GM21515 (cell line): ENCODE results near the gene DOK3.

Source experiments
- ATAC-seq: cut with Tn5 transposase; IDR thresholded peaks from one replicate; pipeline ENCODE4 v1.9.1; 2021; ENCODE audit not compliant: unreplicated experiment

Gene DOK3

DNA sequence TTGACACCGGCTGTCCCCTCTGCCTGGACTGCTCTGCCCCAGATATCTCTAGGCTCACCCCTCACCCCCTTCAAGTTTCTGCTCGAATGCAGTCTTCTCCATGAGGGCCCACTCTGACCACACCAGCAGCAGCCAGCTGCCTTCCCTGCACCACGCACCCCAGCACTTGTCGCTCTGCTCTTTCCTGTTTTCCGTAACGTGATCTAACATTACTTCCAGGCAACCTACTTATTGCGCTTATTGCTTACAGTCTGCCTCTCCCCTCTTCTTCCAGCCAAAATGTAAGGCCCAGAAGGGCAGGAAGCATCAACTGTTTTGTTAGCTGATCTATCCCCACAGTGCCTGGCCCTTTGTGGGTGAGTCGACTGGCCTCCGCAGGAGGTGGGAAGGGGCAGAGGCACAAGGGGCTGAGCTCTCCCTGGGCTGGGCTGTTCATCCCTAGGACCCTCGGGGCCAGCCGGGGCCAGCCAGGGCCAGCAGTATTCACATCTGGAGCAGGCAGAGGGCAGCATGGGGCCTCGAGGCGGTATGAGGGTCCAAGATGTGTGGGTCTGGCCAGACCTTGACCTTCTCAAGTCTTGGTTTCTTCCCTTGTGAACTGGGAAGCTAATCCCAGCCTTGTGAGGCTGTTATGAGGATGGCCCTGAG, 24.6 kb downstream of the DOK3 start:
- ATAC-seq, result no peak

DNA sequence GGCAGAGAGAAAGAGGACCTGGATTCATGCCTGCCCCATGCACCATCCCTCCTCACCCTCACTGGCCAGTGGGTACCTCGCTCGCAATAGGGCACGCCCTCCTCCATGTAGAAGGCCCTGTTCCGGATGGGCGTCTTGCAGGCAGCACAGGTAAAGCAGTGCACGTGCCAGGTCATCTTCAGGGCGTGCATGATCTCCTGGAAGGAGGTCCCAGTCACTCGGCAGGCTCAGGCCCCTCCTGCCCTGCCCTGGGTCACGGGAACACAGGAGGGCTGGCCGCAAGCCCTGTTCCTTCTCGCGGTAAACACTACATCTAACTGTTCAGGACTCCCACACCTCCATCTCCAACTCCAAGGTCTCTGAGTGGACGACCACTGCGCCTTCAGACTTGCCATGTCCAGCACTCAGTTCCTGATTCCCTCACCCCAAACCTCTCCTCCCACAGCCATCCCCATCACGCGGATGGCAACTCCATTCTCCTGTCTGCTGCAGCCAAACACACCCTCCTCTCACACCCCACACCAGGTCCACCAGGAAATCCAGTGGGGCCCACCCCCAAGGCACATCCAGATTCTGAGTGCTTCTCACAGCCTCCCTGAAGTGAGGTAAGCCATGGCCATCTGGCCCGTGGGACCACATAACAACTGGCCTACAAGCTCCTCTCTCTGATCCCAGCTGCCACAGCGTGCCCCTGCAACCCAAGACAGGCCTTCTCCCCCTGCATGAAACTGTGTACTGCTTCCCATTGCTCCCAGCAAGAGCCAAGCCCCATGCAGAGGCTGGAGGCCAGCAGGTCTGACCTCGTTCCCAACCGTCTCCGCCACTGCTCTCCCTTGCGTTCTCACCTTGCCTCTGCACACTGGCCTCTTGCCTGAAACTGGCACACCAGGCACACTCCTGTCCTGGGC, 25.4 kb downstream of the DOK3 start:
- no peak for ATAC-seq

DNA sequence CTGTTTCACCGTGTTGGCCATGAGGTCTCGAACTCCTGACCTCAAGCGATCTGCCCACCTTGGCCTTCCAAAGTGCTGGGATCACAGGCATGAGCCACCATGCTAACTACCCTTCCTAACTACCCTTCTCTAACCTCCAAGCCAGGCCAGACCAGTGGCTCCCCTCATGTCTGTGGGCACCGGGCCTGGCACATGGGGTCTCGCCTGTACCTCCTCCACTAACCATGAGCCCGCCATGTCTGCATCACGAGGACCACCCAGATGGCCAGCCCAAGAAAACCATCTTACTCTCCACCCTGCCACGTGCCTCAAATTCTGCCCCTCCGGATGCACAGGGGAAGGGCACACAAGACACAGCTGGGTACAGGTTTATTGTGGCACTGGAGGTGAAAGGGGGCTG, 26.6 kb downstream of the DOK3 start:
- no peak for ATAC-seq

DNA sequence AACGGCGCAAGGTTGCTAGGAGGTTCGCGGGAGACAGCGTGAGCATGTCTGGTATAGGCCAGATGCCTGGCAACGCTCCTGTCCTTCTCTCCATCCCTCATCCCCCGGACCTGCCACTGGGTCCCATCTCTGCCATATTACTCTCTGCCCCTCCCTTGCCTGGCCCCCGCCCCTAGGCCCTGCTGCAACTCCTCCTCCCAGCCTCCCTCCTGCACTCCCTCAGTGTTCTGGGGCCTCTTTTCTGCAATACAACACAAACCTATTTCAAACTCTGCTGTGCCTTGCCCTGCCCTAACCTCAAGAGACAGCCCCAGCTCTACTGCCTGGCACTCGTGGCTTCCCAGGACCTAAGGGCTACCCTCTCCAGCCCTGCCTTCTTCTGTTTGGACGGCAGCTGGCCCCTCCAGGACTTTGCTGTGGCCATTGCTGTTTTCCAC, 27.2 kb downstream of the DOK3 start:
- ATAC-seq, result no peak

DNA sequence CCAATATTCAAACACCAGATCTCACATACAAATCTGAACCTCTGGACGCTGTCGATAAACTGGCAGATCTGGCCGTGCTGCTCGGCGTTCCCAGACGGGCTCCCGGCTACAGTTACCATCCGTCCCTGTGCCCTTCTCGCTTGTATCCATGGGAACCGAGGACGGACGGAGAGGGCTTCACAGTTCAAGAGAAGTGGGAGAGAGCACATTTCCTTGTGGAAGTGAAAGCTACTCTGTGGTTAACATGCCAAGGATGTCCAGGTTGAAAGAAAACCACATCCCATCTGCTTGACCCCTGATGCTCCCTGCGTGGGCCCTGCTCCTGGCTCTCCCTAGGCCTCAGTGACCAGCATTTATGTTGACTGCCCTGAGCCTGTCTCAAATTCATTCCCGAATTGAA, 29.9 kb downstream of the DOK3 start:
- no peak for ATAC-seq

DNA sequence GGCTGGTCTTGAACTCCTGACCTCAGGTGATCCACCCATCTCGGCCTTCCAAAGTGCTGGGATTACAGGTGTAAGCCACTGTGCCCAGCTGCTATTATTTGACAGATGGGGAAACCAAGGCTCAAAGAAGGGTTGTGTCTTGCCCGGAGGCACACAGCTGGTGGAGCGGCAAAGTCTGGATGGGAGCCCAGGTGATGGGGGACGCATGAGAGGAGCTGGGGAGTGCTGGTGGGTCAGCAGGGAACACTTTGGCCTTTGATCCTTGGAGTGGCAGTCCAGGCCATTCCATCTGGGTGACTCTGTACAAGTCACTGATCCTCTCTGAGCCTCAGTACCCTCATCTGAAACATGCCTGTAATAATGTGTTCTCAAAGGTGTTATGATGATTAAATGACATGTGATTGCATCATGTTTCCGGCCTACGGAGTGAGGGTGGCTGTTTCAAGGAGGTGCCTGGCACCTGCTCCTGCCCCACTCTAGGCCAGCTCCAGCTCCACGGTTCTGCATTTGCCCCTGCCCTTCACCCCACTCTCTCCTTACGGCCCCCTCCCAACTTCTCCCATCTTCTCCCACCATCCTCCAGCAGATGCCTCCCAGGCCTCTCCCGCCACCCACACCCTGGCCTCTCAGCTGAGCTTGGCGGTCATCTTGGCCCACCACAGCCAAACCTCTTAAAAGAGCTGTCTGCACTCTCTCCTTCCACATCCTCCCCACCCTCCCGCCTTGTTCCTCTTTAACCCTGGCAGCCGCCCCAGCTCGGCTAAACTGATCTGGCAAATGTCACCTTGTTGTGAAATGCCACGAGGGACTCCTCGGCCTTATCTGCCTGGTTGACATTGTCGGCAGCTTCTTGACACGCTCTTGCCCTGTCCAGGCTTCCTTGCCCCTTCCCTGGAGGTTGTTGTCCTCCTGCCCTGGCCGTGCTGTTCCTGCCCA, 30.6 kb downstream of the DOK3 start:
- ATAC-seq, result no peak

DNA sequence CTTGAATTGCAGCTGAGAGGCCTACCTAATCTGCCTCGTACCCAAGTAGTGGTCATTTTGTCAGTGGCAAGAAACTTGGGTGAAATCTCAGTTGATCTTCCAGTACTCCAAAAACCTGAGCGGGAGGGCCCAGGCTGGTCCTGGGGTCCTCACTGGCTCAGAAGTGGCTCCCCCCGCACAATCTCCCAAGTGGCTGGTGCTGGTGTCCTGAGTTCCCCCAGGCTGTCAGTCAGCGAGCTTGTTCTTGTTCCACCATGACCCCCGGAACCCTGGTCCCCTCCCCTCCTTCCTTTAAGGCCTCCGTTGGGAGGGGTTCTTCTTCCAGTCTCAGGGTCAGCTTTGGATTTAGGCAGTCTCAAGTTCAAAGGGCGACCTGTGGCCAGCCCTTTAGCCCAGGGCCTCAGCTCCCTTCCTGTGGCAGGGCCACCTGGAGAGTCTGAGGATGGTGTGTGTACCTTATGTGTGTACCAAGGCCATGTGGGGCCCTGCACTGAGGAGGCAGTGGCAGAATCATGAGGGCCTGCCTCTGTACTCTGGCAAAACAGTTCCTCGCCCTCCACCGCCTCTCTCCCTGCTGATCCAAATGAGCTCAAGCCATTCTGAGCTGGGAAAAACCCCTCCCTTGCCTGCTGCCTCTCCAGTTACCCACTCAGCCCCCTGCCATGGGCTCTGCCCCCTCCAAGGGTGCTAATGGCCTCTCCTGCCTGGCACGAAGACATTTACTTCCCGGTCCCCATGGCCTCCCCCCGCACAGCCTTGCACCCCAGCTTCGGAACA, 31.7 kb downstream of the DOK3 start:
- no peak for ATAC-seq

DNA sequence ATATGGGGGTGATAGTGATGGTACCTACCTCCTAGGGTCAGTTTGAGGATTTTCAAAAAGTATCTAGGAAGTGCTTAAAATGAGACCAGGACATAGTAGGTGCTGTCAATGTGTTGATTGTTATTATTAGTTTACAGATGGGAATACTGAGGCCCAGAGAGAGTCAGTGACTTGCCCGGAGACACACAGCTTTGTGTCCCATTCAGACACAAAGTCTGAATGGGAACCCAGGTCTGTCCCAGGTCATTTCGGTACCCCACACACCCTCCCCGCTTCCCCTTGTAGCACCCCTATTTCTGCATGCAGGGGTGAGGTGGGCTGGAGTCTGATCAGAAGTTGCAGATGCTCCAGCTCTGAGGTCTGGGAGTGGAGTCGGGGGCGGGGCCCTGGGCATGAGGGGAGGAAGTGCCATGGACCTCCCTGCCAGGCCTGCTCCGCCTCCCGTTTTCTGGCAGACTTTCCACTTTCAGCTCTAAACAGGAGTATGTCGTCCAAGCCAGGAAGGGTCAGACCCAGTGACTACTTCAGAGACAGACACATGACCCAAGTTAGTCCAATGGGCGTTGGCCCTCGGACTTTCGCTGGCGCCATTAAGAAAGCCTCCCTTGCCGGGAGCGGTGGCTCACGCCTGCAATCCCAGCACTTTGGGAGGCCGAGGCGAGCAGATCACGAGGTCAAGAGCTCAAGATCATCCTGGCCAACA, 32.9 kb downstream of the DOK3 start:
- ATAC-seq, result no peak

DNA sequence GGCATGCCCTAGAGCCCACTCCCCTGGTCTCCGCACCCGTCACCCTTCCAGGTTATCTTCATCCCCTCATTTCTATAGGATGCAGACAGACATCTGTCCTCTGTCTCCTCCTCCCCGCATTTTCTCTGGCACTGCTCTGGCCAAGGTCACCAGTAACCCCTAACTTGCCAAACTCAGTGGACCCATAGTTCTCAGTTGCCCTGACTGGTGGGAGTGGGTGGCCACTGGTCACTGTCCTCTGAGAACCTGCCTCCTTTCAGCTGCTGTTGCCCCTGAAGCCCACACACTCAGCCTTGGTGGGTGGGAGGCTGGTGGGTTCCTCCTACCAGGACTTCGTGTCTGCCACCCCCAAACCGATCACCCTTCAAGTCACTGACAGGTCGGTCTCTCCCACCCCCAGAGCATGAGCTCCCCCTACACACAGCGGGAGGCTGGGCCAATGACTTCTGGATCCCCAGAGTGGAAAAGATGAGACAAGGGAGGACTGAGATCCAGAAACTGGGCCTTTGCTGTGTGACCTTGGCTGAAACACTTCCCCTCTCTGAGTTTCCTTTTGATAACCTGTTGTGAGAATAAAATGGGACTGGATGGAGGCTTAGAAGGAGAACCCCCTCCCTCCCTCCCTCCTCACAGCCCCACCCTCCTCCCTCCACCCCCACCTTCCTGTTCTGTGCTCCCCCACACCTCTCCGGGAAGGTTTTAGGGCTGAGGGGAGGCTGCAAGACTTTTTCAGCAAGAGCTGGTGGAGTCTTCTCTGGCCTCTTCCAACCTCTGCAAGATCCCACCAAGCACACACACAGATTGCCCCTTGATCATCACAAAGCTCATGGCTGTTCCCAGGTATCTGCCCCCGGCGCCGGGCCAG, 33.8 kb downstream of the DOK3 start:
- ATAC-seq, result no peak

DNA sequence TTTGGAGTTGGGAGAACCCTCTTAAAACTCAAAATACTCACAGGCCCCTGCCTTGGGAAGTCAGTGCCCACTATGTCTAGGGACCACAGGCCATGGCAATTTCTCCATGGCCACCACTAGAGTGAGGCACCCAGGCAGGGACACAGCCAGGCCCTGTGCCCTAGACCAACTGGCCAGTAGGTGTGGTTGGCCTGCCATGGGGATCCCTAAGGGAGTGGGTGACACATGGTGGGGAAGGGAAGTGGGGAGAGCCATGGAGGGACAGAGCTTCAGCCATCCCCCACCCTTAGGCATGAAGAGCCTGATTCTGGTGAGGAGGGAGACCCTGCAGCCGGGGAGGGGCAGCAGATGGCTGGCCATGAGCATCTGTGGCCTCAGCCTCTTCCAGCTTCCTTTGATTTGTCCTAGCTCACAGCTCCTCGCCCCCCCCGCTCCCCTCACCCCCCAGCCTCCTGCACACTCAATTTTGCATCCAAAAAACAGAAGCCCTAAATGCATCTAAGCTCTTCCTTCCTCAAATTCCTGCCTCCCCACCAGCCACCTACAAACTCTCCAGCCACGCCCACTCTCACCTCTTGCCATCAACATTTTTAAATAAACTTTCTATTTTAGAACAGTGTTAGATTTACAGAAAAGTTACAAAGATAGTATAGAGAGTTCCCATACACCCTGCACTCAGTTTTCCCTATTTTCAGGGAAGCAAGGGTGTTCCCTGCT, 34.6 kb downstream of the DOK3 start:
- no peak for ATAC-seq

DNA sequence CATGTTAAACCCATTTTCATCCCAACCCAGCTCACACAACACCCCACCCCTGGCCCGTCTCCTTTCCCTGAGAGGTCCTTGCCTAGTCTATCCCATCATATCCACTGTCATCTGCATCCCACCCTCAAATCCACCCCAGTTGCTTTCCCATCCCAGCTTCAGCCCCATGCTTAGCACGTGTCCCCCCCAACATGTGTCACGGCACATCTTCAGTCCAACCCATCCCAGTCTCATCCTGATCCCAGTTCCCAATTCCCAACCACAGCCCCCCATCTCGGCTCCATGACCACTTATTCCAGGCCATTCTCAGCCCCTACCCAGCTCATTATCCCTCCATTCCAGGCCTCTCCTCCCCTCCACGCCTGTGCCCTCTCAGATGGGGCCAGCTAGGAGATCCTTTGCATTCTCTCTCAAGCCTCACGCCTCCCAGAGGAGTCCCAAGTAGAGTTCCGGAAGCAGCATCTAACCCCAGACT, 35.6 kb downstream of the DOK3 start:
- ATAC-seq, result no peak

DNA sequence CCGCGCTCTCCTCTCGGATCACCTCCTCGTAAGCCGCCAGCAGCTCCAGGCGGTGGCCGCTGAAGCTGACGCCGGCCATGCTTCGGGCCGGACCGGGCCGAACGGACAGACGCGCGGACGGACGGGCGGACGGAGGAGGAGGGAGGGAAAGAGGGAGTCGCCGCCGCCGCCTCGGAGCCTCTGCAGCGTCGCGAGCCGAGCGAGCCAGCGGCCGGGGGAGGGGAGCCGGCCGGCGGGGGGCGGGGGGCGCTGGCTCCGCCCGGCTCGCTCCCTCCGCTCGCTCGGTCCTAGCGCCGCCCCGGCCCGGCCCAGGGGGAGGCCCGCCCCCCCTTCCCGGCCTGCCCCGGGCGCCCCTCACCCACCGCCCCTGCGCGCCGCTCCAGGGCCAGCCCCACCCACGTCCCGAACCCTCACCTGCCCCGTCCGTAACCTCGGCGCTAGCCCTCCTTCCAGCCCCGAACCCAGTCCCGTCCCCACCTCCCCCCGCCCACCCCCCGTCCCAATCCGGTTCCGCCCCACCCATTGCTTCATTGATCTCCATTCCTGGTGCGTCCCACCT, 36.1 kb downstream of the DOK3 start, which contains the start of gene DBN1:
DBN1 (minus strand) TSS at position 192 of the 559 bp plus-strand sequence; CDS start at position 79, 113 bp downstream.
- no peak for ATAC-seq

DNA sequence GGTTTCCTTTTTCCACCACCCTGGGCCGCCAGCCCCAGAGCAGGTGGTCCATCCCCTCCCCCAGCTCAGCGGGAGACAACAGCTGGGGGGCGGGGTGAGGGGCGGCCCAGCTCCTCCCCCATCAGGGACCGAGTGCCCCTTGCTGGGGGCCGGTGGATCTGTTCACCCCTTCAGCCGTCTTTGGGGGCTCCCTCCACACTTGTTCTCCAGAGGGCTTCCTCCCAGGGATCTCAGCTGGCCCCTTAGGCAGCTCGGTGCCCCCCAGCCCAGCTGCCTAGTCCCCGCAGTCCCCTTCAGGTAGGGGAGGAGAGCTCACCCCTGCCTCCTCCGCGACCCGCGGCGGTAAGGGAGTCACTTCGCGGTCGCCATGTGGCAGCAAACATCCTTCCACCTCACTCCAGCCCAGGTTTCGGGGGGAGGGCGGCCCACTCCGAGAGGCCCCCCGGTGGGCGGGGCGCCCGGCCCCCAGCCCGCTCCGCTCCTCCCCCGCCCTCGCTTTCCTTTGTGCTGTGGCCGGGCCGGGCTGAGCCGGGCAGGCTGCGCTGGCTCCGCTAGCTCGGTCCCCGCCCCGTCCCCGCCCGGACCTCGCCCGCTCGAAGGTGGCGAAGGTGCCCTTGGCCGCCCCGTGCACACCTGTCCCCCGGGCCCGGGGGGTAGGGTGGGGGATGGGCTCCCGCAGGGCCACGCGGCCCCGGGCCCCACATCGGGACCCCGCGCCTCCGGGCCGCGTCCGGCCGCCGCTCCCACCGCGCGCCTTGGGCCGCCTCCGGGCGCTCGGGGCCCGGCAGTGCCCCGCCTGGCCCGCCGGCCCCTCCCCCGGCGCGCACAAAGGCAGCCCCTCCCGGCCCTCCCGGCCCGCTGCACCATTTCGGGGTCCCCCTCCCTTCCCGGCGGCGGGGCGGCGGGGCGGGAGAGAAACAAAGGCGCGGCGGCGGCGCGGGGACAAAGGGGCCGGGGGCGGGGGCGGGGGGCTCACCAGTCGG, 36.9 kb downstream of the DOK3 start:
- ATAC-seq, result no peak

DNA sequence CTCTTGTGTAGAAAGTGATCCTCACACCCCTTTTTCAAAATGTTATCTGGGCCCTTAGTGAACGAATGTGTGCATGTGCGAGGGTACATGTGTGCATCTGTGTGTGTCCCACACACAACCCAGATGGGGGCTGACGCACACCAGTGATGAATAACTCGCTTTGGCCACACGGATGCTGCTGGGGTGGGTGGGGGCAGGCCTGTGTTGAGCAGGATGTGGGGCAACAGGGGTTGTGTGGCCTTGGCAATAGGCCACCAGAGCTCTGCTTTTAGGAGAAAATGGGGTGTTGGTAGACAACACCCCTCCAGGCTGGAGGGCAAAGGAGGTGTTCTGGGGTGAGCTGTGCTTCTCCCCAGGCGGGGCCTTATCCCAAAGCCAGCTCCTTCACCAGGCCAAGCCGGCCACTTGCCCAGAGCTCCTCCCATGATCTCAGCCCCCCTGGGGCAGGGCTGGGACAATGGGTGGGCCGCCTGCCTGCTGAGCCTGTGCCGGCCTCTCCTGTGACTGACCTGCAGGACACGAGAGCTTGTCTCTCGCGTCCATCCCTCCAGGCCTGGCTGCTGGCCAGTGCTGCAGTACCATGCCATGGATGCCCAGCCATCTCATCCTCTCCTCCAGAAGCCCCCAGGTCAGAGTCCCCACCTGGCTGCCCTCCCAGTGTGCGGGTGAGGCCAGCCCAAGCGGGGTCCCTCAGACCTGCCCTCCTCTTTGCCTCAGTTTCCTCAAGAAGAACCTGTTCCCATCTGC, 37.8 kb downstream of the DOK3 start:
- no peak for ATAC-seq

DNA sequence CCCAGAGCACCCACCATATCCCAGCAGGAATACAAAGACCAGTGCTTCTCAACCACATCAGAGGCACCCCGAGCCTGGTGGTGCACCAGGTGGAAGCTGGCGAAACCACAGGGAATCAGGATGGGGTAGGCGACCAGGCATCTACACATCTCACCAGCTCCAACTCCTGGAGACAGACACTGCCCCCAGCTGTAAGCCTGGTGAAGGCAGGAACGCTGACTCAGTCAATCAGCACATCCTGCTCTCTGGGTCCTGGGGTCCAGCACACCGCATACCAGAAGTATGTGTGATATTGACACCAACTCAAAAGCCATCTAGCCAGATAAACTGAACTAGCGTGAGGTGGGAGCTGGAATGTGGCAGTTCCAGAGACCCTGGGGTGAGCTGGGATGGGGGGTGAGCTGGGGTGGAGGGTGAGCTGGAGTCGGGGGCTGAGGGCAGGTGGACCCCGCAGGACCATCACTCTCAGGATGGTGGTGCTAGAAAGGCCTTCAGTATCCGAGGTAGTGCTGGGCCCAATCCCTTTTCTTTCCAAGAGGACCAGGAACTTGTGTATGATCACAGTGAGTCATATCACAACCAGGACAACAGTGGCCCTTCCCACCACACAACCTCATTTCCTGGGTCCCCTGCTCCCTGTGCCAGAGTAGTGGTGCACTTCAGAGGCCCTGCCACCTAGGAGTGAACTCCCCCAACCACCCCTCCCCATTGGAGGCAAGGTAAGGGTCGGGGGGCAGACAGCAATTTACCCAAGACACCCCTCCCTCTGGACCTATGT, 38.7 kb downstream of the DOK3 start:
- ATAC-seq, result no peak
